ENCODE results near the gene ENTREP1. TPM values are rescaled to one million over a fixed set of nuclear protein-coding genes. Genes with fewer than 3 reads are reported as not detected.

ENTREP1 gene
- total RNA-seq, 4 donors from 2014 or later = 2.2 to 23.2 (median 9.0) TPM

GRCh38 chr9:69307446-69308205 lies 17.4 kb upstream of the ENTREP1 start:
- 78 to 80% methylated on average over 4 to 5 of the region's 5 CpGs for WGBS, 2 donors (ENCODE audit: low coverage in 1 of 2)
- no peak for TF ChIP-seq POLR2A (IDR thresholded peaks at IDR 0.05)
- no peak for TF ChIP-seq EP300 (IDR thresholded peaks at IDR 0.05; ENCODE audit: low read depth)
- TF ChIP-seq POLR2AphosphoS5 (IDR thresholded peaks at IDR 0.05) = no peak
- TF ChIP-seq CTCF (IDR thresholded peaks at IDR 0.05) = no peak
- Histone ChIP-seq H3K9me3 (peaks cover 0 to under 1% of the 10 kb centered on the region in 2 donors), H3K4me3 (no peak overlapping the region), H3K27ac (no peak overlapping the region), H3K27me3 (no peaks in the 10 kb centered on the region), H3K4me1 (no peaks in the 10 kb centered on the region), H3K36me3 (no peaks in the 10 kb centered on the region)
- in situ Hi-C loops (cut with MboI; ENCODE audit: low pct_ligation_motif_present in 1 of 4, low pct_unique_long_range_greater_than_20kb in 1 of 4, low sequenced_read_pairs in 3 of 4) (no loop called here), intact Hi-C loops (cut with DNase I; ENCODE audit: low total_unique reads) (no loop called here)
- DNase-seq = no peak

- in situ Hi-C loops (cut with MboI; ENCODE audit: low pct_ligation_motif_present in 1 of 4, low pct_unique_long_range_greater_than_20kb in 1 of 4, low sequenced_read_pairs in 3 of 4) = no loop called here
- no peak overlapping the region for H3K27ac ChIP-seq
- 89 to 97% methylated on average over 5 of the region's 5 CpGs for WGBS, 2 donors (ENCODE audit: low coverage in 1 of 2)
These were observed 16.6 kb upstream of the ENTREP1 start for GRCh38 chr9:69308206-69308931.

GRCh38 chr9:69313175-69313574 lies 11.8 kb upstream of the ENTREP1 start:
- H3K4me3 ChIP-seq = no peak overlapping the region
- H3K27me3 ChIP-seq = no peaks in the 10 kb centered on the region
- TF ChIP-seq POLR2AphosphoS5 (IDR thresholded peaks at IDR 0.05) (no peak), POLR2A (IDR thresholded peaks at IDR 0.05) (no peak)
- DNase-seq = no peak
- in situ Hi-C loops (cut with MboI; ENCODE audit: low pct_ligation_motif_present in 1 of 4, low pct_unique_long_range_greater_than_20kb in 1 of 4, low sequenced_read_pairs in 3 of 4) = no loop called here
- H3K9me3 ChIP-seq = peaks cover 0 to 10% of the 10 kb centered on the region in 2 donors
- intact Hi-C loops (cut with DNase I; ENCODE audit: low total_unique reads) = no loop called here
- H3K36me3 ChIP-seq = no peaks in the 10 kb centered on the region
- no peaks in the 10 kb centered on the region for H3K4me1 ChIP-seq
- no peak overlapping the region for H3K27ac ChIP-seq

More at GRCh38 chr9:69308206-69308931, 16.6 kb upstream of the ENTREP1 start:
- Histone ChIP-seq H3K27me3 (no peaks in the 10 kb centered on the region), H3K4me1 (no peaks in the 10 kb centered on the region), H3K36me3 (no peaks in the 10 kb centered on the region), H3K9me3 (peaks cover 0 to 8% of the 10 kb centered on the region in 2 donors), H3K4me3 (no peak overlapping the region)
- DNase-seq = no peak
- intact Hi-C loops (cut with DNase I; ENCODE audit: low total_unique reads) = no loop called here
- TF ChIP-seq EP300 (IDR thresholded peaks at IDR 0.05; ENCODE audit: low read depth) (no peak), POLR2A (IDR thresholded peaks at IDR 0.05) (no peak), POLR2AphosphoS5 (IDR thresholded peaks at IDR 0.05) (no peak), CTCF (IDR thresholded peaks at IDR 0.05) (no peak)

- no peak for TF ChIP-seq CTCF (IDR thresholded peaks at IDR 0.05)
- no peak for TF ChIP-seq POLR2AphosphoS5 (IDR thresholded peaks at IDR 0.05)
- Histone ChIP-seq H3K9me3 (peaks cover 0 to 10% of the 10 kb centered on the region in 2 donors), H3K36me3 (no peaks in the 10 kb centered on the region), H3K4me1 (no peaks in the 10 kb centered on the region), H3K27ac (no peak overlapping the region), H3K4me3 (no peak overlapping the region), H3K27me3 (no peaks in the 10 kb centered on the region)
- 69% methylated on average over 1 of the region's 1 CpG; no CpG with 5 or more reads in 1 of the 2 donors for WGBS, 2 donors (ENCODE audit: low coverage in 1 of 2)
- no peak for DNase-seq
- in situ Hi-C loops (cut with MboI; ENCODE audit: low pct_ligation_motif_present in 1 of 4, low pct_unique_long_range_greater_than_20kb in 1 of 4, low sequenced_read_pairs in 3 of 4) = no loop called here
- intact Hi-C loops (cut with DNase I; ENCODE audit: low total_unique reads) = no loop called here
These were observed 10.5 kb upstream of the ENTREP1 start for GRCh38 chr9:69314547-69314946.
